Forelimb muscle (tissue), 1 donor: ENCODE data around the gene KCNMA1. TPM values are rescaled to one million over a fixed set of nuclear protein-coding genes. Genes with fewer than 3 reads are reported as not detected.

ENCODE experiments used
- DNase-seq: peaks from one replicate; pipeline ENCODE4 v3.0.0-alpha.2; 2013; ENCODE audit warnings: low read depth
- polyA plus RNA-seq: library from polyadenylated mRNA; unstranded; fragments of 120-200 nt; gene quantifications from one replicate; pipeline ENCODE4 v1.2.1, GENCODE V29; 2013; ENCODE audit not compliant: insufficient read length

The KCNMA1 gene
- polyA plus RNA-seq, 1 donor, result 15.1 TPM

DNA sequence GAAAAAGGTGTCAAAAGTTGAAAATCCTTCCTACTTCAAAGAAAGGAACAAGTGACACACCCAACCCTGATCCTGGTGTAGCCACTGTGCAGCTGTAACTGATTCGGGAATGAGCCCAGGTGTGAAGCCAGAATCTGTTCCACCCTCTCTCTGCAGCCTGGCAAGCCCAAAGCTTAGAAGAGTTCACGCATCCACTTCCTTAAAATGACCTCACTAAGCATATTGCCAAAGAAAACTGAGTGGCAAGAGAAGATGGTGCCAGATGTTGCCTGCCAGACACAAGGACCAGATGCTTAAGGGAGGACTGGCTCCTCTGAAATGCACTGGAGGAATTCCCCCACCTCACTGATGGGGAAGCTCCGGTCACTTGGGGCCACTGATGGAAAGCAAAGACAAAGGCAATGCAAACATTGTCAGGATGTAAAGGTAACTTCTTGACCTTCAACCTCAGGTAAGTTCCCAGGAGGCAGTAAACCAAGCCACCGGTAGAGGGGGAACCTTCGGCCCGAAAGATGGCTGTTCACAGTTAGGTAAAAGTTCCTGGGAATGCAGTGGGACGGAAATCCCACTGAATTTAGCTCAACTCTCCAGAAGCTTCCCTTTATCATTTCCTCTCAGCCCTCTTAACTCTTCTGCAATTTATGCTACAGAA is 554.9 kb downstream of the KCNMA1 start:
- no peak for DNase-seq

DNA sequence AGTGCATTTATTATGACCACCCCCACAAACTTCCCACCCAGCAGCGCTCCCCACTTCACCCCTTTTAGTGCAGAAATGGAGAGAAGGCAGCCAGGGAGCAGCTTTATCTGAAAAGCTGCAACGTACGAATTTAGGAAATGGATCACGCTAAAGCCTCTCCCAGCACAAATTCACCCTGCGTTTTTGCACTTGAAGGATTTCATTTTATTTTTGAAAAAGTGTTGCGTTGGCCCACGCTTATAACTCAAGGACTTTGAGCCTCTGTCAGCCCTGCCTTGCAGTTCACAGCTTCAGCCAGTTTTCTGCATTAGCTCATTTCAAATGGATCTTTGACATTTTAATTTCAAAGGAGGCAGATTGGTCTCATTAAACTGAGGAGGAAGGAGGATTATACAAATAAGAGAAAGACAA is 556.1 kb downstream of the KCNMA1 start:
- no peak for DNase-seq

DNA sequence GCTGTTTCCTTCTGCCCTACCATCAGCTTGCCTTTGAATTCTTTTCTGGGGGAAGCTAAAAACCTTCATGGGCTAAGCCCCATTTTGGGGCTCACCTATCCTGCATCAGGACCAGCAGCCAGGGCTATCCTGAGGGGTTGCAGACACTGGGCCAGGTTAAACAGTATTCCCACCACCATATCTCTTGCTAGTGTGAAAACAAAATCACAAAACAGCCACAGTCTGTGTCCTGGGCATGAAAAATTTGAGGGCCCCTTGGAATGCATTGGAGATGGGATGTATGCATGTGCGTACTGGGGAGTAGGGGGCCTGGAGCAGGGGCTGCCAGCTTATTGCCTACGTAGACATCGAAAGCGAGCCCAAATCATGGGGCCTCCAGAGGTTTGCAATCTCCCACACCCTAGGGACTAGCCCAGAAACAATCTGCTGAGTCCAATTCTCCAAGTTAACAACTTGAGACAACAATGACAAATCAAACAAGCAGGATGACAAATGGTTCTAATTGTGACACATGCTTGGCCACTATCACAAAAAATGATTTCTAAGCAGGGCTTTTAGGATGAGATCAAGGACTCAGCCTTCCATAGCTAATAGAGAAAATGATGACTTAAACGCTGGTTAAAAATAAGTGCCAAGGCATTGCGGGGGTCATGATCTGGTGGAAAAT is 557.1 kb downstream of the KCNMA1 start:
- no peak for DNase-seq

DNA sequence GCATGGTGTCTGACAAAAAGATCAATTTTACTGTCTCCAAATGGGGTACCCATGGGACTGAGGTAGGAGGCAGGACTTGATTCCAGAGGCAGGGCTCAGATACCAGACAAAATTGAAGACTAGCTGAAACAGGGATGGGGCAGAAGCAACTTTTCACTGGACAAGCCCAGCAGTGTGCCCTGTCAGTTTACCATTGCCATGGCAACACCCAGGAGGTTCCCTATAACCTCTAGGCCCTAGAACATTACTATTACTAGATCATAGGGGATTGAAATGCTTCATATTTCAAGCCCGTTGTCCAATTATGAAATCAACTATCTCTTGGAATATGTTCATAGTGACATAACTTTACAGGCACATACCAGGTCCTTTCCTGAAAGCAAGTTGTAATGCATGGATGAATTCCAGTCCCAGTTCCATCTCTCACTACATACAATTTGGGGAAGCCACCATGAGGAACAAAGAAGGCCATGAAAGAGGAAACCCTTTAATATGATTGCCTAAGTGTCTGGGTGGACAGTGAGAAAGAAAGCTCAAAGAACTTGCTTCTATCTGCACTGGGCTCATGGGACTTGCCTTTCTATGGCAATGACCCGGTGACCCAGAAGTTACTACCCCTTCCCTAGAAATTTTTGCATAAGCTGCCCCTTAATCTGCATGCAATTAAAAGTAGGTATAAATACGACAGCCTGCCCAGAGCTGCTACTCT is 557.9 kb downstream of the KCNMA1 start:
- no peak for DNase-seq

DNA sequence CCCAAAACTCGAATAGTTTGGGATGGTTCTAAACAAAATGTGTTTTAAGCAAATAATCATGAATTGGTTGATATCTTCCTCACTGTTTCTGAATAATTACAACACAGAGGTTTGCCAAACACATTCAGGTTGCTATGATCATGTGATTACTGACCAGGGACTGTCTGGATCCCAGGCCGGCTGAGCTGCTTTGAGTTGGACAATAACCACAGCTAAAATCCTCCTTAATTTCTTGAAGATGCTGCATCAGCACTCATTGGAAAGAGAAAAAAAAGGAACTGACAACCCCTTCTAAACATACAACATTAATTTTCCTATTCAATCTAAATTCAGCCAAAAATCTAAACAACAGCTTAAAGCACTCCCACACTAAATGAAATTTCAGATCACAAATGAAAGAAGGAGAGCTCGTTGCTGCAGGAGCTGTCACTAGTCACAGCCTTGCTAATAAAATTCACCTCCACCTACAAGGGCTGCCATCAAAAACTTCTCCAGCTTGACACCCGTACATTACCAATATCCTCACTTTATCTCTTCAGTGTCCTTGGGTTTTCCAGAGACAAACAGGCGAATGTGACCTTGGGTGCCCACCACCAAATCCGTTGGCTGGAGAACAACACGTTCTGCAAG is 560.2 kb downstream of the KCNMA1 start:
- no peak for DNase-seq

DNA sequence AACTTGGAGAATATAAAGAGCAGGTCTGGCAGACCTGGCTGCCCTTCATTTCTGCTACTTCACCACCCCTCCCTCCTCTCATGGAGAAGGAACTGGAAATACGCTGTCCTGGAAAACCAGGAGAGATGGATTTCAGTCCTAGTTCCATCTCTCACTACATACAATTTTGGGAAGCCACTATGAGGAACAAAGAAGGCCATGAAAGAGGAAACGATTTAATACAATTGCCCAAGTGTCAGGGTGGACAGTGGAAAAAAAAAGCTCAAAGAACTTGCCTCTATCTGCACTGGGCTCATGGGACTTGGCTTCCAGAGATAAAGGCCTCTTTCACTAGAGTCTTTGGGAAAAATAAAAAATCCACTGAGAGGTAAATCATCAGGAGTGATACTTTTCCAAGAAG is 561.7 kb downstream of the KCNMA1 start:
- no peak for DNase-seq

DNA sequence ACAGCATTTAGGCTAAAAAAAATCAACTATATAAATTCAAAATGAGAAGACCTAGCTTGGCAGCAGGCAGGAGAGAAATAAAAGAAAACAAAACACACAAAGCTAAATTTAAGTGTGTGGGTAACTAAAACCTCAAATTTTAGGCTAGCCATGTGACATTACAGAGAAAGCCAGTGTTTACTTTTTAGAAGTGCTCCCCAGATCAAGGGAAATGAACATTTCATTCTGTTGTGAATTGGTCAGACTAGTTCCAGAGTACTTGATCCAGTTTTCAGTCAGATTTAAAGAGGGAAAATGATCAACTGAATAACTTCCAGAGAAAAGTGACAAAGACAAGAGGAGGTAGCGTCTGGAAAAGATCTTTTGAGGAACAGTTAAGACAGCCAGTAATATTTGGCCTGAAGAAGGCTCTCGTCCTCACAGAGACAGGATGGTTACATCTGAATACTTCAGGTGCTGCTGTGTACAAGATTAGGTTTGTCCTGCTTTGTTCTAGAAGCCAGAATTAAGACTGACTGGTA is 563.4 kb downstream of the KCNMA1 start:
- no peak for DNase-seq

DNA sequence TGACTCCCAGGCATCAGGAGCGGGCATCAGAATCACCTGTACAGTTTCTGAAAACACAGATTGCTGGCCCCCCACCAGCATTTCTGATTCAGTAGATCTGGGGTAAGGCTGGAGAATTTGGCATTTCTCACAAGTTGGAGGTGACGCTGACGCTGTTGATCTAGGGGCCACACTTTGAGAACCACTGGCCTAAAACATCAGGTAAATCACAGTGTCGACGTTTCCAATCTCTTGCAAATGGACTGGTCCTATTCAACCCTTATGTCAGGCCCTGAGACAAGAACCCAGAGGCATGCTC is 564.0 kb downstream of the KCNMA1 start:
- DNase-seq, result no peak

DNA sequence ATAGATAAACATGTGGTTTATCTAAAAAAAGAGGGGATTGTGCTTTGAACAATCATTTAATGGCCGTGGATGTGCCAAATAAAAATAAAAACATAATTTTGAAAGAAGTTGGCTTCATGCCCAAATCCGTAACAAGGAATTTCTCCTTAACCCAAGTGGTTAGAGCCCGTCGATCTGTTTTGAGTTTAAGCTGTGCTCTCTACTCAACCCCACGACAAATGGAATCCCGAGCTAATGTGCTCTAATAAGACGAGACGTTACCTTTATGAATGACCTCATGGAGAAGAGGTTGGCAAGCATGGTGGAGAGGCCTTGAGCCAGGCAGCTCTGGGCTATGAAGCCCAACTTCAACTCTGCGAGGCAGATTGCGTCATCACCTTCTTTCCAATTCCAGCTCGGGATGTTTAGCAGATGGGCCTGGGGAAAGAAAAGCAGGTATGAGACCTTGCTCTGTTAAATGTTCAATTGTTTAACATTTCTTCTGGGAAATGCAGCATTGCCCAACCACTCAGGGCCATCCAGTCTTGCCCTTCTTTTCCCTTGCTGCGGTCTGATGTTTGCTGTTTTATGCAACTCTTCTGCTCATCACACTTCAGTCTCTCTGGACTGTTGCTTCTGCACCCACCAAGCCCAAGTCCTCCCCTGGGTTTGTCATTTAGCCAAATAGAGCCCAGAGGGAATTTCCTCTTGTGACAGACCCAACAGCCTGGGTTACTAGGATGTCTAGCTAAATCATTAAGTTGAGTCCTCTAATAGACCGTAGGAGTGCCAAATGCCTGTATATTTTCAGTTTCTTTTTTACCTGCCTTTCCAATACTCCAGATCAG is 564.6 kb downstream of the KCNMA1 start:
- DNase-seq, result no peak

DNA sequence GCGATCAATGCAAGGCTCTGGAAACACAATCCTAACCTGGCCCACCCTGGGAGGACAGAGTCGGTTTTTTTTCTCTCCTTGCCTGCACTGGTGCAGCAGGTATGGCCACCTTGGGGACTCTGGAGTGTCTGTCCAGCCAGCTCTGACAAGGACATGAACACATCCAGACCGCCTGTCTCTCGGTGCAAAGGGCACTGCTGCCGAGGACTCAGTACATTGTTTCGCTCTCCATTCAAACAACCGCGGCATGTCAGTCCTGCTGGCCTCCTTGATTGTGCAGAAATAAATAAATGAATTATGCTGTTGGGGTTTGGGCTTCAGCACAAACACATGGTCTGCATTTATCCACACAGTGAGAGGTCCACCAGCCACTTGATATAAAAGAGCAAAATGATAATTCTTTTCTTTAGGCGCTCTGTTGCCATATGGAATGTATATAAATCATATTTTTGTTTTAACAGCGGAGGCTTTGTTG is 565.2 kb downstream of the KCNMA1 start:
- no peak for DNase-seq

DNA sequence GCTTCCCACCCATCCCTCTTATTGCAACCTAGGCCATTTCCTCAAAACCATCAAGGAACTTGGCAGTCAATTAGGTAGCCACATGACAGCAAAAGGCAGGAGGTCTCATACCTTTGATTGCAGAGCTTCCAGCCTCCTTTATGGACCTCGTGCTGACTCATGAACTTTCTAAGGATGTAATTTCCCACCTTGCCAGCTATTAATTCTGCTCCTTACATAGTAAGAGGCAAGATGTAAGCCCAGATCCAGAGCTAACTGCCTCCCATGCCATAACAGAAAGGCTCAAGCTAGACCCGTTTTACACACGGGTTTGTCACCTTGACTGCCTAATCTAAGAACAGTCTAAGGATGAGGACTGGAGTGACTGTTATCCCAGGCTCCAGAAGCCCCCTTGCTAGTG is 565.7 kb downstream of the KCNMA1 start:
- no peak for DNase-seq

DNA sequence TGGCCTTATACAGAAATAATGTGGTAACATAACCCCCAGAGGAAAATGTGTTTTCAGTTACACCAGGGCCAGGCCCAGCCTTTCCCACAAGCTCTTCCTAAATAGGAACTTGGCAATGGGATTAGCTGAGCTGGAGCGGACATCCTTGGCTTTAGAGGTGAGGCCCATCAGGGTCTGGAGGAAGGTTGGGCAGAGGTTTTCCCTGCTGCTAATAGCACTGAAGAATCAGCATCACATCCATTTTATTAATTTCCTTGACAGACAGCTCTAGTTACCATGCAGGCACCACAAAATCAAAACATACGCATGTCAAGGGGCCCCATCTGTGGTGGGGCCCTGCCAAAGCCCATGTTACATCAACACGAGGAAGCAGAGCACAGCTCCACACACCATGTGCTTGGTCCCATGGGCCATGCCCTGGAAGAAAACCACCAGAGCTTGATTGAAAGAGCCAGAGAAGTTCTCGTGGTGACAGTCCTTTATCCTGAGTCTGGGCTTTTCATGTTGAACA is 566.6 kb downstream of the KCNMA1 start:
- DNase-seq, result peak; percentile 80

DNA sequence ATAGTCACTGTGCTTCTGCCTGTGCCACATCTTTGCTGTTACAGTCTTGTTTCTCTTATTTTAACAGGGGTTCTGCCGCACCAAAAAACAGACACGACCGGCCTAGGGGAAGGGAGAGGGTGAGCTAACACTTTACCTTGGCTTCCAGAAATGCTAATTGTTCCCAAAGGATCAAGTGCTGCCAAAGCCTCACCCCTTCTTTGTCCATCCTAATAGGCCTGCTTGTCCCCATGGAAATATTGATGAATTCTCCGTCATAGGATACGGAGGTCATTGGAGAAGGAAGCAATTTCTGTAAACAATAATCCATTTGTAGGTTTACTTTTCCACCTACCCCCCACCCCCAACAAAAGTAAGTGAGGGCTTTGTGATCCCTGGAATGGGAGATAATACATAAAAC is 567.3 kb downstream of the KCNMA1 start:
- no peak for DNase-seq

DNA sequence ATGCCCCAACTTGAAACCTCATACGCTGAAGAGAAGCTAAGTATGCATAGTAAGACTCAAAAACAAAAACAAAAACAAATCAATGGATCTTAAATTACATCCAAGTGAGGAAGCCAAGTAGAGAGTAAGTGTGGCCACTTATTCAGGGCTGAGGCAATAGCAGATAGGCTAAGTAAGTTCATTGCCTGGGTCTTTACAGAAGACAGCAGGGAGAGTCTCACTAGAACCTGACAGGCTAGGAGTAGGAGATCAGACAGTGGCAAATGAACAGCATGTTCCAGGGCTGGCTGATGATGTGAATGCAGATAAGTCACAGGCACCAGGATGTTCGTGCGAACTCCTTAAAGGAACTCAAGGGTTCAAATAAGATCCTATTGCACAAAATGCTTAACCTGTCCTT is 568.6 kb downstream of the KCNMA1 start:
- DNase-seq, result no peak

DNA sequence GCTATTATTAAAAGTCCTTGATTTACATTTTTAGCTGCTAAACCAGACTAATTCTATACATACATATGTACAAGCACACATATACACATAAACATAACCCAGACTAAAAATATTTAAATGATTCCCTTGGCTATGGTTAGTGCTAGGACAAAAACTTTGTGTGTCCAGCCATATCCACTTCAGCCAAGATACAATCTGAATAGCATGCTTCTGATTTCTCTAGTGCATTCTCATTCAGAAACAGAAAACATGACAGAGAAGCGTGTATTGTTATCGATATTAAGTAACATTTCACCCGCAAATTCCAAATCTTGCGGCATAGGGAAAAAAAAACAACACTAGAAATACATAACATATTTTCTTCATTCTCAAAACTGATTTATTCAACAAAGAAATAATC is 569.3 kb downstream of the KCNMA1 start:
- no peak for DNase-seq

DNA sequence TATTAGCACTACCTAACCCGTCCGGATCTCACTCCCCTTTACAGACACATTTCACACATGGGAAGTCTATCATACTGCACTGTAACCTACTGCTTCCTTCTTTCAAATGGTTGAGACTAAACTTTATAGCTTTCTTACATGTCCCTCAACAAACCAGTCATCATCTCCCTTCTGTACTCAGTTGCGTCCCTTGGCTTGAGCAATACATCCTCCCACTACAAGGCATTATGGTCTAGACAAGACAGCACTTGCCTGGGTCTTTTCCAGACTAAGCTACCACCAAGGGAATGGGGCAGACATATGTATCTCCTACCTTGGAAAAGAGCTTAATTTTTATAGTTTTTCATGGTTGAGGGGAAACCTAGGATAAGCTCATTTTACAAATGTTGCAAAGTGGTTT is 575.2 kb downstream of the KCNMA1 start:
- no peak for DNase-seq

DNA sequence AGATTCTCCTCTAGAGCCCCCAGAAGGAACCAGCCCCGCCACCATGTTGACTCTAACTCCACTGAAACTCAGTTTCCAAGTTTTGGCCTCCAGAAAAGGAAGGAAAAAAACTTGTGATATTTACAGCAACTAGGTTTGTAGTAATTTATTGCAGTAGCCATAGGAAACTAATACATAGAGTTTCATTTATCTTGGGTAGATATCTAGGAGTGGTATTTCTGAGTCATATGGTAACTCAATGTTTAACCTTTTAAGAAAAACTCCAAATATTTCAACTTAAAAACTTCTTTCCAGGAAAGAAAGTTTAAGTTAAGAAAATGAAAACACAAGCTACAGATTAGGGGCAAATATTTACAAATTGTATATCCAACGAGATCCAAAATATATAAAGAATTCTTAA is 576.7 kb downstream of the KCNMA1 start:
- no peak for DNase-seq

DNA sequence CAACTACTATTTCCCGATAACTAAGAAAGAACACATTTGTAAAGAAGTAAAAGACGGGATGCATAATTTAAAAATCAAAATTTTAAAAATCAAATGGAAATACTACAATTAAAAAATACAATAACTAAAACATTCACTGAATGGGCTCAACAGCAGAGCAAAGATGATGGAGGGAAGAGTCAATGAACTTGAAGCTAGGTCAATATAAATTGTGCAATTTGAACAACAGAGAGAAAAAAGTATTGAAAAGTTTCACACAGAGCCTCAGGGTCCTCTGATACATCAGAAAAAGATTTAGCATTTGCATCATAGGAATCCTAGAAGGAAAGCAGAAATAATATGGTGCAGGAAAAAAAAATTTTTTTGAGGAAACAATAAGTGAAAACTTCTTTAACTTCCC is 581.0 kb downstream of the KCNMA1 start:
- DNase-seq, result no peak

DNA sequence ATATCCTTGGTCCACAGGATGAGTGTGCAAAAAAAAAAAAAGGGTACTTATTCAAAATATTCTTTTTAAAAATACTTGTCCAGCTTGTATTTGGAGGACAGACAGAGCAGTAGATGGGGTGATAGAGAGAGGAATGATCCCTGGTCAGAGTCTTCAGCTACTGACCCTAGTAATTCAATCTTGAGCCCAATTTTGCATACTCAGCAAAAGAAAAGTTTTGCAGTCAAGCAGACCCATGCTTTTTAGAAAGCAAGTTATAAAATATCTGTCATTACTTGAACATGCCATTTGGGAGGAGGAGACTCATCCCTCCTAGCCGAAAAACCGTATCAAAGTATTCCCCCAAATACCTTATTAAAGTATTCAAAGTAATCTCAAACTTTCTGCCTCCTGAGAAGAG is 585.0 kb downstream of the KCNMA1 start:
- DNase-seq, result no peak

DNA sequence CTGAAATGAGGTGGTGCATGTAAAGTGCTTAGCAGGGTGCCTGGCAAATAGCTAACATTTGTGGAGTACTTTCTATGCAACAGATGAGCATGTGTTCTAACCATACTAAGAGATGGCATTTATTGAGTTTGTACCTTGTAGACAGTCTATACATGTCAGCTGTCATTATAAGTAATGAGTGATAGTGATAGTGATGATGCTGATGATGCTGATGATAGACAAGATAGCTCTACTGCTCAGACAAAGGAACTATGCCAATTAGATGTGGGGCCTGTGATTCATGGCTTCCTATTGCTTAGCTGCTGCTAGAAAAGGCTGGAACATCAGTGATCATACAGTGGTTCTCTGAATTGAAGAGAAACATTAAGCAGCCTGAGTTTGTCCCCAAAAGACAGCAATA is 585.8 kb downstream of the KCNMA1 start:
- DNase-seq, result no peak

DNA sequence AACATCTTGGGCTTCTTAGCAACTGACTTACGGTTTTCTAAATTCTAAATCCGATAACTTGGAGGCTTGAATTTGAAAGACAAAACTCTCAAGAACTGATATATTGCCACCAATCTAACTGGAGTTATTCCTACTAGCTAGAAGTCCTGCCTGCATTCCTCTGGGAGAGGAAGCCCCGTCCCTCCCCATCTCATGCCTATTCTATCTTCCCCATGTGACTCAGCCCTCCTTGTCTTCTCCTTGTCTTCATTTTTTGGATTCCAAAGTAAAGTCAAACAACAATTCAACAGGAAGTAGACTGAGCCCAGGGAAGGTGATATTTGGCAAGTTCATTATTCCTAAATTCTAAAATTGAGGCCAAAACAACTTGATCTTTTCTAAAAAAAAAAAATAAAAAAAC is 587.7 kb downstream of the KCNMA1 start:
- DNase-seq, result no peak
